SK-N-MC (cell line): ENCODE measurements around the gene P4HB.

ENCODE experiments used
- EZH2 ChIP-seq: fragments of 200-600 bp; sonication (generic); IDR thresholded peaks from one replicate; pipeline ENCODE4 v1.6.1; 2017; ENCODE audit warnings: antibody characterized with exemption
- FOXP2 ChIP-seq: optimal IDR thresholded peaks from 2 replicates; pipeline ENCODE3; 2011; ENCODE audit warnings: mild to moderate bottlenecking, moderate library complexity; ENCODE audit not compliant: insufficient read depth; ENCODE audit errors: extremely low read length, control extremely low read depth
- POLR2AphosphoS5 ChIP-seq: IDR thresholded peaks from 2 replicates; pipeline ENCODE4 v1.6.1; 2012; ENCODE audit warnings: mild to moderate bottlenecking, low read depth, low read length, borderline replicate concordance

DNA sequence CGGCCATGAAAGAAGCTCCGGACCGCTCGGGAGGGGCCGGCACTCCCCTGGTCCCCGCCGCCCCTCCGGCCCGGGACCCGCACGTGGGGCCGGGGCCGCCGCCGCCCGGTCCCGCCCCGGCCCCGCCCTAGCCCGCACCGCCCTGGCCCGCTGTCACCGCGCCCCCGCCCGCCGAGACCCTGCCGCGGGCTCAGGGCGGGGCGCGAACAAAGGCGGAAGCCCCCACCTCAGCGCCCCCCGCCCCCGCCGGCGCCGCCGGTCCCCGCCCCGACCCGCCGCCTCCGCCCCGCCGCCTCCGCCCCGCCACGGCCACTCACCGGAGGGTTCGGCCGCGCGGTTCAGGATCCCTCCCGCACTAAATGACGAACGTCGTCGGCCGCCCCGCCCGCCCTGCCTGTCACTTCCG, 10.6 kb upstream of the P4HB start, which contains the start of gene ARHGDIA:
- TF ChIP-seq EZH2 (no peak), POLR2AphosphoS5 (no peak), FOXP2 (no peak)
